ENCODE data around the gene ANKRD28. TPM values are rescaled to one million over a fixed set of nuclear protein-coding genes. Genes with fewer than 3 reads are reported as not detected.

Gene ANKRD28
- total RNA-seq, 2 donors from 2014 or later, result 33.4 to 37.1 TPM

- Mint-ChIP-seq H3K36me3 (ENCODE audit: low read depth) (peaks cover 16% of the 10 kb centered on the region), H3K27me3 (ENCODE audit: insufficient read depth) (no peaks in the 10 kb centered on the region), H3K27ac (peak overlapping the region; percentile 56), H3K9me3 (peaks cover 3% of the 10 kb centered on the region), H3K4me3 (no peak overlapping the region), H3K4me1 (peaks cover 19% of the 10 kb centered on the region)
- 92% methylated on average over 2 of the region's 2 CpGs; no CpG with 5 or more reads in 1 of the 2 experiments for whole genome bisulfite sequencing, 2 experiments (ENCODE audit: insufficient coverage in 1 of 2, insufficient read length in 1 of 2)
- no peaks in the 10 kb centered on the region for H3K9me3 ChIP-seq (ENCODE audit: control insufficient read depth, low read length)
- no peak for DNase-seq
- H3K27ac ChIP-seq (ENCODE audit: low read depth, low read length), result no peak overlapping the region
- no peaks in the 10 kb centered on the region for H3K4me1 ChIP-seq (ENCODE audit: control insufficient read depth, insufficient read depth, low read length)
- H3K36me3 ChIP-seq (ENCODE audit: control insufficient read depth, insufficient read depth, low read length), result peaks cover 5% of the 10 kb centered on the region
- H3K9ac ChIP-seq (ENCODE audit: extremely low read depth, low read length, poor library complexity, severe bottlenecking), result no peak overlapping the region
- TF ChIP-seq CTCF (conservative IDR thresholded peaks at IDR 0.05), result no peak
- no peak overlapping the region for H3K4me3 ChIP-seq (ENCODE audit: low read length)
- H3K27me3 ChIP-seq (ENCODE audit: control insufficient read depth, insufficient read depth, low read length, poor library complexity, severe bottlenecking), result no peaks in the 10 kb centered on the region
Measured at GRCh38 chr3:15796331-15796730, 1.4 kb downstream of the ANKRD28 start.

- H3K27me3 ChIP-seq (ENCODE audit: control insufficient read depth, insufficient read depth, low read length, poor library complexity, severe bottlenecking), result no peaks in the 10 kb centered on the region
- WGBS, 2 experiments (ENCODE audit: insufficient coverage in 1 of 2, insufficient read length in 1 of 2), result 74% methylated on average over 3 of the region's 4 CpGs; no CpG with 5 or more reads in 1 of the 2 experiments
- H3K27ac ChIP-seq (ENCODE audit: low read depth, low read length), result no peak overlapping the region
- no peaks in the 10 kb centered on the region for H3K27me3 Mint-ChIP-seq (ENCODE audit: insufficient read depth)
- H3K4me3 Mint-ChIP-seq, result no peak overlapping the region
- no peaks in the 10 kb centered on the region for H3K4me1 ChIP-seq (ENCODE audit: control insufficient read depth, insufficient read depth, low read length)
- H3K4me1 Mint-ChIP-seq, result peaks cover 19% of the 10 kb centered on the region
- no peak for TF ChIP-seq CTCF (conservative IDR thresholded peaks at IDR 0.05)
- no peak overlapping the region for H3K4me3 ChIP-seq (ENCODE audit: low read length)
- no peaks in the 10 kb centered on the region for H3K9me3 ChIP-seq (ENCODE audit: control insufficient read depth, low read length)
- H3K9ac ChIP-seq (ENCODE audit: extremely low read depth, low read length, poor library complexity, severe bottlenecking), result no peak overlapping the region
- peaks cover 5% of the 10 kb centered on the region for H3K36me3 ChIP-seq (ENCODE audit: control insufficient read depth, insufficient read depth, low read length)
- DNase-seq, result no peak
- H3K36me3 Mint-ChIP-seq (ENCODE audit: low read depth), result peaks cover 21% of the 10 kb centered on the region
- no peak overlapping the region for H3K27ac Mint-ChIP-seq
- peaks cover 3% of the 10 kb centered on the region for H3K9me3 Mint-ChIP-seq
Measured at GRCh38 chr3:15795651-15796308, 2.0 kb downstream of the ANKRD28 start.

GRCh38 chr3:15794842-15795650 lies 2.7 kb downstream of the ANKRD28 start:
- no peak overlapping the region for H3K27ac Mint-ChIP-seq
- peaks cover 5% of the 10 kb centered on the region for H3K36me3 ChIP-seq (ENCODE audit: control insufficient read depth, insufficient read depth, low read length)
- TF ChIP-seq CTCF (conservative IDR thresholded peaks at IDR 0.05), result peak; percentile 42
- no peaks in the 10 kb centered on the region for H3K27me3 ChIP-seq (ENCODE audit: control insufficient read depth, insufficient read depth, low read length, poor library complexity, severe bottlenecking)
- H3K4me1 Mint-ChIP-seq, result peaks cover 19% of the 10 kb centered on the region
- H3K9ac ChIP-seq (ENCODE audit: extremely low read depth, low read length, poor library complexity, severe bottlenecking), result no peak overlapping the region
- H3K4me3 Mint-ChIP-seq, result no peak overlapping the region
- WGBS, 2 experiments (ENCODE audit: insufficient coverage in 1 of 2, insufficient read length in 1 of 2), result 98% methylated on average over 2 of the region's 2 CpGs; no CpG with 5 or more reads in 1 of the 2 experiments
- H3K27ac ChIP-seq (ENCODE audit: low read depth, low read length), result no peak overlapping the region
- H3K27me3 Mint-ChIP-seq (ENCODE audit: insufficient read depth), result no peaks in the 10 kb centered on the region
- H3K9me3 Mint-ChIP-seq, result peaks cover 3% of the 10 kb centered on the region
- DNase-seq, result no peak
- H3K9me3 ChIP-seq (ENCODE audit: control insufficient read depth, low read length), result no peaks in the 10 kb centered on the region
- H3K4me1 ChIP-seq (ENCODE audit: control insufficient read depth, insufficient read depth, low read length), result no peaks in the 10 kb centered on the region
- no peak overlapping the region for H3K4me3 ChIP-seq (ENCODE audit: low read length)
- H3K36me3 Mint-ChIP-seq (ENCODE audit: low read depth), result peaks cover 24% of the 10 kb centered on the region
